Psoas muscle (tissue), 8 donors: Measurements from ENCODE around the gene AXIN1. TPM values are rescaled to one million over a fixed set of nuclear protein-coding genes. Genes with fewer than 3 reads are reported as not detected.
A peak's percentile ranks its signal among the peaks of the same experiment; 100 is the strongest.

Source experiments
- ATAC-seq, 4 donors: fragments of 200-7000 bp; cut with Tn5 transposase; one replicate each; pipeline ENCODE4 v1.9.1; 2020; ENCODE audit warnings: moderate library complexity in 3 of 4, mild to moderate bottlenecking in 2 of 4
- DNase-seq, 2 donors: peaks; one replicate each; pipeline ENCODE4 v3.0.0-alpha.2; 2020
- H3K27ac ChIP-seq: fragments of 200-600 bp; one replicate; pipeline ENCODE4 v1.8.0; 2022
- H3K27me3 ChIP-seq, 3 donors: fragments of 200-600 bp in 1 of 3; one replicate each; pipeline versions ENCODE4 v1.6.1 to v1.8.0; 2013 to 2022; ENCODE audit warnings: low read length in 2 of 3, mild to moderate bottlenecking in 2 of 3, moderate library complexity in 1 of 3; ENCODE audit not compliant: insufficient read depth in 3 of 3
- H3K36me3 ChIP-seq, 2 donors: fragments of 200-600 bp in 1 of 2; one replicate each; pipeline versions ENCODE4 v1.6.1 to v1.8.0; 2013 to 2022; ENCODE audit warnings: low read depth in 1 of 2, mild to moderate bottlenecking in 1 of 2, moderate library complexity in 1 of 2; ENCODE audit not compliant: insufficient read depth in 1 of 2
- H3K4me1 ChIP-seq: fragments of 200-600 bp; one replicate; pipeline ENCODE4 v1.8.0; 2022
- H3K4me3 ChIP-seq: fragments of 200-600 bp; one replicate; pipeline ENCODE4 v1.8.0; 2022; ENCODE audit warnings: mild to moderate bottlenecking
- H3K9me3 ChIP-seq: fragments of 200-600 bp; one replicate; pipeline ENCODE4 v1.8.0; 2022
- WGBS, 3 donors: extraction: QIAGEN DNeasy Blood & Tissue Kit; methylation state at CpG; one replicate each; pipeline versions ENCODE4 v1.1.6 to v1.1.7; 2013; 5-methylcytosine and 5-hydroxymethylcytosine counted together
- intact Hi-C, 2 donors: fragments of 100-400 bp; cut with DNase I; formaldehyde crosslinking; loops; one replicate each; pipeline versions ENCODE4 v1.11.0 to v1.14.2; 2022
- polyA plus RNA-seq, 3 donors: library from polyadenylated mRNA; stranded (reverse); fragments of 200-250 nt; gene quantifications; one replicate each; pipeline ENCODE4 v1.2.3, GENCODE V29; 2013
- total RNA-seq, 4 donors: library from RNA; stranded (reverse); fragmentation: NEBNext Ultra II Directional in 2 of 4; extraction: Animal tissue kit (Norgen Biotek cat#: 25700) in 2 of 4; gene quantifications; one replicate each; pipeline versions ENCODE4 v1.2.1 to v1.2.4, GENCODE V29; 2021 to 2023
- TF ChIP-seq, protein P1 (sequence below): fragments of 200-600 bp; IDR thresholded peaks from one replicate; pipeline ENCODE4 v1.8.0; 2022; ENCODE audit warnings: antibody characterized with exemption
- donor health status: healthy with polysubstance abuse.
- donor health status: DM: no; HTN: no; CAD: no; lungs with moderate emphysema.
- donor health status: Bipolar disorder and iron deficiency.
- donor health status: healthy.
- donor health status: DM: yes; HTN: yes; CAD: no.
- donor health status: DM: no; HTN: no; CAD: no.
- donor health status: DM: no; HTN: no; CAD: no.
- donor health status: DM: yes; HTN: yes; CAD: no.

AXIN1 gene
- total and polyA plus RNA-seq, 7 donors = 12.1 to 32.3 (median 23.2) TPM

DNA sequence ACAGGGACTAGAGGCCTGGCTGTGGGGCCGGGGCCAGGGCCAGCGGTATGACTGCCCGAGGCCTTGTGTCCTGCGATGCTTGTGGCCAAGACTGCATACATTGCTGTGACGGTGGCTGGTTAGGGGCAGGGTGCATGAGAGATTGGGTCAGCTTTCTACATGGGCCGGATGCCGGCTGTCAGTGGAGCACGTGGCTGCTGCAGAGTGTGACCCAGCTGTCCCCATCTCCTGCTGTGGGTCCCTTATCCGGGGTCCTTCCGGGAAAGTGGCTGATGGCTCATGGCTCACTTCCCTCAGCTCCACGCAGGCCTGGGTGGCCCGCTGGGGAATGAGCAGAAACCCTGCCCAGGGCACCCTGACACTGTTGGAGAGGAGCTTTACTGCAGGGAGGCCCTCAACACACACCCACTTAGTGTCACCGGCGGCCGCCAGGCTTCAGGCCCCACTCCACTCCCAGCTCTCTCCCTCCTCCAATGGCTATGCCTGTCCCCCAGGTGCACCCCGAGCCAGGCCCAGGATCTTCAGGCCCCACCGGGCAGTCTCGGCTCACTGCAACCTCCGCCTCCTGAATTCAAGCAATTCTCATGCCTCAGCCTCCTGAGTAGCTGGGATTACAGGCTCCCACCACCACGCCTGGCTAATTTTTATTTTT, 76.0 kb downstream of the AXIN1 start:
- H3K4me3 ChIP-seq = peak overlapping the region; percentile 66
- WGBS, 3 donors = 68 to 74% (median 70%) methylated on average over 18 to 20 of the region's 20 CpGs
- intact Hi-C loops = no loop called here
- H3K9me3 ChIP-seq = no peaks in the 10 kb centered on the region
- H3K27me3 ChIP-seq = peaks cover 0 to 37% (median 31%) of the 10 kb centered on the region in 3 donors
- TF ChIP-seq, protein P1, sequence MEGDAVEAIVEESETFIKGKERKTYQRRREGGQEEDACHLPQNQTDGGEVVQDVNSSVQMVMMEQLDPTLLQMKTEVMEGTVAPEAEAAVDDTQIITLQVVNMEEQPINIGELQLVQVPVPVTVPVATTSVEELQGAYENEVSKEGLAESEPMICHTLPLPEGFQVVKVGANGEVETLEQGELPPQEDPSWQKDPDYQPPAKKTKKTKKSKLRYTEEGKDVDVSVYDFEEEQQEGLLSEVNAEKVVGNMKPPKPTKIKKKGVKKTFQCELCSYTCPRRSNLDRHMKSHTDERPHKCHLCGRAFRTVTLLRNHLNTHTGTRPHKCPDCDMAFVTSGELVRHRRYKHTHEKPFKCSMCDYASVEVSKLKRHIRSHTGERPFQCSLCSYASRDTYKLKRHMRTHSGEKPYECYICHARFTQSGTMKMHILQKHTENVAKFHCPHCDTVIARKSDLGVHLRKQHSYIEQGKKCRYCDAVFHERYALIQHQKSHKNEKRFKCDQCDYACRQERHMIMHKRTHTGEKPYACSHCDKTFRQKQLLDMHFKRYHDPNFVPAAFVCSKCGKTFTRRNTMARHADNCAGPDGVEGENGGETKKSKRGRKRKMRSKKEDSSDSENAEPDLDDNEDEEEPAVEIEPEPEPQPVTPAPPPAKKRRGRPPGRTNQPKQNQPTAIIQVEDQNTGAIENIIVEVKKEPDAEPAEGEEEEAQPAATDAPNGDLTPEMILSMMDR = no peak
- no peak overlapping the region for H3K27ac ChIP-seq
- DNase-seq (no peak), ATAC-seq (peak; percentile 17 to 62 (median 46))
- no peaks in the 10 kb centered on the region for H3K36me3 ChIP-seq
- H3K4me1 ChIP-seq = peaks cover 10% of the 10 kb centered on the region

GRCh38 chr16:275786-276232, 76.7 kb downstream of the AXIN1 start, which contains the start of gene RGS11:
RGS11 (minus strand) TSS chr16:275944; CDS start chr16:275911, 33 bp downstream.
- ATAC-seq (peak in 1 of 4 donors; percentile 46), DNase-seq (no peak)
- Histone ChIP-seq H3K4me3 (peak within 1 kb of the TSS; percentile 66), H3K9me3 (no peaks in the 10 kb centered on the region), H3K27me3 (peaks cover 0 to 29% (median 25%) of the 10 kb centered on the region in 3 donors), H3K27ac (no peak within 1 kb of the TSS), H3K4me1 (peaks cover 7% of the 10 kb centered on the region), H3K36me3 (no peaks in the 10 kb centered on the region)
- intact Hi-C loops = no loop called here
- WGBS, 3 donors = 1 to 3% (median 3%) methylated on average over 42 to 56 of the region's 56 CpGs
- TF ChIP-seq, protein P1 = no peak

GRCh38 chr16:275041-275641, 77.4 kb downstream of the AXIN1 start:
- no peak for DNase-seq
- WGBS, 3 donors = 3 to 4% (median 3%) methylated on average over 20 to 58 of the region's 58 CpGs
- Histone ChIP-seq H3K36me3 (no peaks in the 10 kb centered on the region), H3K4me1 (peaks cover 5% of the 10 kb centered on the region), H3K27ac (no peak overlapping the region), H3K9me3 (no peaks in the 10 kb centered on the region), H3K27me3 (peaks cover 0 to 26% (median 25%) of the 10 kb centered on the region in 3 donors), H3K4me3 (peak overlapping the region; percentile 66)
- intact Hi-C loops = no loop called here
- ATAC-seq = peak; percentile 10 to 32 (median 12)
- TF ChIP-seq, protein P1 = no peak

DNA sequence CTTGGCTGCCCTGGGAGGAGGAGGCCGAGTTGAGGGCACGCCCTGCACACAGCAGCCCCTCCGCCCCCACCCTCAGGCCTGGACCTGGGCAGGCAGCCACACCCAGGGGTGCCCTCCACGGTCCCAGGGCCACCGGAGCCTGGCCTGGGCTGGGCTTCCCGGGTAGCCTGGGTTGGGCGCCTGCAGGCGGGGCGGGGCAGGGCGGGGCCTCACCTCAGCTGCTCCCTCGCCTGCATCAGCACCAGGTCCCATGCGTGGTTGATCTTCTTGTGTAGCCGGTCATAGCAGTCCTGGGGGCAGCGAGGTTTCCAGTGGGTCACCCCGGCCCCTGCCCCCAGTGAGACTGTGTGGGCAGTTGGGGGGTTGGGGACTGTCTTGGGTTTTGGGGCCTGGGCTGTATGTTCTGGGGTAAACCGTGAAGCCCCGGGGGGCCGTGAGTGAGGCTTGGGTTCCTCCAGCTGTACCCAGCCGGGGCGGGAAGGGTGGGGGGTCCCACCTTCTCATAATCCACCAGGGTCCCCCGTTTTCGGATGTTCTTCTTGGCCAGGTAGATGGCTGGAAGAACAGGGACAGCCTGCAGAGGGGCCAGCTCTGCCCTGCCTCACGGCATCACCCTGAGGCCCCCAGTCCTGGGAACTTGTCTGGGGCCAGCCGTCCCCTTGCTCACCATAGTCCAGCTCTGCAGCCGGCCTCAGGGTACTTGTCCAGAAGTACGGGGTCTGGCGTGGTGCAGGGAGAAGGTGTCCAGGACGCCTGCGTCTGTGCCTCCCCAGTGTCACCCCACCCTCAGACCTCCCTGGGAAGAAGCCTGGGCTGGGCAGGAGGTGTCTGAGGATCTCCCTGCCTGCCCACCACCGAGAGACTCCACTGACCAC, 78.7 kb downstream of the AXIN1 start:
- Histone ChIP-seq H3K9me3 (no peaks in the 10 kb centered on the region), H3K4me3 (no peak overlapping the region), H3K36me3 (no peaks in the 10 kb centered on the region), H3K27me3 (peaks cover 0 to 21% (median 19%) of the 10 kb centered on the region in 3 donors), H3K27ac (no peak overlapping the region), H3K4me1 (peaks cover 5% of the 10 kb centered on the region)
- WGBS, 3 donors = 74 to 82% (median 79%) methylated on average over 28 to 30 of the region's 30 CpGs
- no peak for DNase-seq
- TF ChIP-seq, protein P1 = no peak
- no peak for ATAC-seq
- intact Hi-C loops = no loop called here
